Measurements from ENCODE around the gene RRP15.

Gene RRP15

GRCh38 chr1:218345673-218346390 is 60.7 kb downstream of the RRP15 start:
- no peaks in the 10 kb centered on the region; the same call in 1 of the 2 replicates for H3K36me3 ChIP-seq (ENCODE audit: insufficient read depth, low read length)
- 0 out of 2 replicates have a peak, but pooled peaks cover 4% of the 10 kb centered on the region for H3K27me3 ChIP-seq (ENCODE audit: insufficient read depth, low read length)
- peak overlapping the region; percentile 53; the same call in 1 of the 2 replicates for H3K4me2 ChIP-seq (ENCODE audit: low read length)
- TF ChIP-seq CTCF (IDR thresholded peaks at IDR 0.05; ENCODE audit: low read length) (no peak), EZH2 (IDR thresholded peaks at IDR 0.05; ENCODE audit: borderline replicate concordance, low read length) (no peak)
- peak overlapping the region; percentile 46 for H3K4me3 ChIP-seq (ENCODE audit: low read depth, low read length, poor library complexity, severe bottlenecking)
- no peaks in the 10 kb centered on the region for H3K9me2 ChIP-seq (ENCODE audit: low read depth, low read length)
- H3K27ac ChIP-seq (ENCODE audit: low read depth, low read length, poor library complexity, severe bottlenecking), result no peak overlapping the region
- H3F3A ChIP-seq (ENCODE audit: insufficient read depth, low read length), result no peaks in the 10 kb centered on the region
- H3K79me2 ChIP-seq (ENCODE audit: insufficient read depth, low read length), result no peaks in the 10 kb centered on the region
- no peak overlapping the region for H3K9ac ChIP-seq (ENCODE audit: low read length)
- H3K4me1 ChIP-seq (ENCODE audit: insufficient read depth, low read length, severe bottlenecking), result peaks cover 14% of the 10 kb centered on the region
- H4K20me1 ChIP-seq (ENCODE audit: insufficient read depth, low read length), result no peaks in the 10 kb centered on the region
- no peak overlapping the region for H2AFZ ChIP-seq (ENCODE audit: low read length)
- H3K9me3 ChIP-seq (ENCODE audit: low read length), result no peaks in the 10 kb centered on the region

GRCh38 chr1:218346391-218347204 is 61.5 kb downstream of the RRP15 start:
- Histone ChIP-seq H3K4me3 (ENCODE audit: low read depth, low read length, poor library complexity, severe bottlenecking) (peak overlapping the region; percentile 46), H3K4me2 (ENCODE audit: low read length) (peak overlapping the region; percentile 53; the same call in 1 of the 2 replicates), H3K27ac (ENCODE audit: low read depth, low read length, poor library complexity, severe bottlenecking) (no peak overlapping the region), H3F3A (ENCODE audit: insufficient read depth, low read length) (no peaks in the 10 kb centered on the region), H3K4me1 (ENCODE audit: insufficient read depth, low read length, severe bottlenecking) (peaks cover 20% of the 10 kb centered on the region), H3K9me3 (ENCODE audit: low read length) (no peaks in the 10 kb centered on the region), H3K9me2 (ENCODE audit: low read depth, low read length) (no peaks in the 10 kb centered on the region), H3K79me2 (ENCODE audit: insufficient read depth, low read length) (no peaks in the 10 kb centered on the region), H3K9ac (ENCODE audit: low read length) (no peak overlapping the region), H3K27me3 (ENCODE audit: insufficient read depth, low read length) (0 out of 2 replicates have a peak, but pooled peaks cover 4% of the 10 kb centered on the region), H3K36me3 (ENCODE audit: insufficient read depth, low read length) (no peaks in the 10 kb centered on the region; the same call in 1 of the 2 replicates), H2AFZ (ENCODE audit: low read length) (no peak overlapping the region), H4K20me1 (ENCODE audit: insufficient read depth, low read length) (no peaks in the 10 kb centered on the region)
- no peak for TF ChIP-seq EZH2 (IDR thresholded peaks at IDR 0.05; ENCODE audit: borderline replicate concordance, low read length)
- no peak for TF ChIP-seq CTCF (IDR thresholded peaks at IDR 0.05; ENCODE audit: low read length)

GRCh38 chr1:218347336-218347722 is 62.2 kb downstream of the RRP15 start:
- no peak overlapping the region for H2AFZ ChIP-seq (ENCODE audit: low read length)
- no peaks in the 10 kb centered on the region for H4K20me1 ChIP-seq (ENCODE audit: insufficient read depth, low read length)
- H3K4me1 ChIP-seq (ENCODE audit: insufficient read depth, low read length, severe bottlenecking), result peaks cover 22% of the 10 kb centered on the region
- no peaks in the 10 kb centered on the region for H3K9me2 ChIP-seq (ENCODE audit: low read depth, low read length)
- TF ChIP-seq CTCF (IDR thresholded peaks at IDR 0.05; ENCODE audit: low read length) (no peak), EZH2 (IDR thresholded peaks at IDR 0.05; ENCODE audit: borderline replicate concordance, low read length) (no peak)
- no peaks in the 10 kb centered on the region for H3F3A ChIP-seq (ENCODE audit: insufficient read depth, low read length)
- no peak overlapping the region for H3K4me3 ChIP-seq (ENCODE audit: low read depth, low read length, poor library complexity, severe bottlenecking)
- H3K9ac ChIP-seq (ENCODE audit: low read length), result no peak overlapping the region
- H3K79me2 ChIP-seq (ENCODE audit: insufficient read depth, low read length), result no peaks in the 10 kb centered on the region
- H3K4me2 ChIP-seq (ENCODE audit: low read length), result no peak overlapping the region
- 0 out of 2 replicates have a peak, but pooled peaks cover 4% of the 10 kb centered on the region for H3K27me3 ChIP-seq (ENCODE audit: insufficient read depth, low read length)
- no peaks in the 10 kb centered on the region for H3K9me3 ChIP-seq (ENCODE audit: low read length)
- H3K27ac ChIP-seq (ENCODE audit: low read depth, low read length, poor library complexity, severe bottlenecking), result no peak overlapping the region
- H3K36me3 ChIP-seq (ENCODE audit: insufficient read depth, low read length), result no peaks in the 10 kb centered on the region; the same call in 1 of the 2 replicates
